Stimulated activated CD4-positive, alpha-beta T cell treated with anti-CD3 and anti-CD28 coated beads, Interleukin-2, amount 100 ng/mL, for 4 hours (primary cell): ENCODE measurements around the gene CCDC159.
"Not testable (repeated sequence)": the region's sequence is repeated elsewhere in the genome, so short reads cannot be mapped to it uniquely, and the experiment has no call there.

Source experiments
- DNase-seq: peaks from one replicate; pipeline ENCODE4 v3.0.0-alpha.2; 2020; ENCODE audit warnings: low read depth

Gene CCDC159

DNA sequence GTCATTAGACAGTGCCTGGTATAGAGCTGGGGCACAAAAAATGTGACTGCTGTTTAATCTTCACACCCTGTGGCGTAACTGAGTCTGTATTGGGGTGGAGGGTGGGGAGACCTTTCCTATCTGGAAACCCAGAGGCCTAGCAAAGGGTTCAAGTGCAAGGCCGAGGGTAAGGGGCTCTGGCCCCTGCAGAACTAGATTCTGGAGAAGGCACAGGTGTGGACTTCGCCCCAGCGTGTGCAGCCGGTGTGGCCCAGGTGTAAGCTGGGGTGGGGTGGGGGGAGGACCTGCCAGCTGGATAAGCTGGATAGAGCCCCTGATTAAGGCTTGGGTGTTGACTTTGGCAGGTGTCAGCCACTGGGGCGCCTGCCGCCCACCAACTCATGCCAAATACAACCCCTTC, 8.2 kb upstream of the CCDC159 start:
- DNase-seq, result no peak

DNA sequence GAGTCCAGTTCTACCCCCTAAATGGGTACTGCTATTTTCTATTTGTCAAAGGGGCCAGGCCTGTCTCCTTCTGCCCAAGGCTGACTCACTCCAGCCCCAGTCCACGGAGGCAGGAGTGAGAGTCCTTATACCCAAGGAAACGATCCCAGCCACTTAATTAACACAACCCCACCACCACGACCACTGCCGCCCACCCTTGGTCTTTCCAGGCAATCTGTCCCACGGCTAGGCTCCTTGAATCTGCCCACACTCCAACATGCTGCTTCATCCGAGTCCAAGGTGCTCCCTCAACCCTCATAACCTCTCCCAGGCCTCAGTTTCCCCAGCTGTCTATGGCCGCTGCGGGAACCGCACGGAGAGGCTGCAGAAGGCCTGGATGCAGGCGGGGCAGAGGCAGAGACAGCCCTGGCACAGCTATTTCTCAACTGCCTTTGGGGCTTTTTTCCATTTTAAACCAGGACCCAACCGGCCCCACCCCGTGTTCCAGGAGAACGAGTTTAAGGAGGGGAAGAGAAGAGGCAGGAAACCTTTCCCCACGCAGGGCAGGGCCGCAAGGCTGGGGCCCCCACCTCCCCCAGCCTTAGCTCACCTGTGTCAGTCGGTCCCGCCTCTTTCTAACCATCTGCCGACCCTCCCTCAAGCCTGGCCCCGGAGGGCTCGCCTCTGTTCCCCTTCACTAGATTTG, 7.6 kb upstream of the CCDC159 start:
- DNase-seq, result no peak

DNA sequence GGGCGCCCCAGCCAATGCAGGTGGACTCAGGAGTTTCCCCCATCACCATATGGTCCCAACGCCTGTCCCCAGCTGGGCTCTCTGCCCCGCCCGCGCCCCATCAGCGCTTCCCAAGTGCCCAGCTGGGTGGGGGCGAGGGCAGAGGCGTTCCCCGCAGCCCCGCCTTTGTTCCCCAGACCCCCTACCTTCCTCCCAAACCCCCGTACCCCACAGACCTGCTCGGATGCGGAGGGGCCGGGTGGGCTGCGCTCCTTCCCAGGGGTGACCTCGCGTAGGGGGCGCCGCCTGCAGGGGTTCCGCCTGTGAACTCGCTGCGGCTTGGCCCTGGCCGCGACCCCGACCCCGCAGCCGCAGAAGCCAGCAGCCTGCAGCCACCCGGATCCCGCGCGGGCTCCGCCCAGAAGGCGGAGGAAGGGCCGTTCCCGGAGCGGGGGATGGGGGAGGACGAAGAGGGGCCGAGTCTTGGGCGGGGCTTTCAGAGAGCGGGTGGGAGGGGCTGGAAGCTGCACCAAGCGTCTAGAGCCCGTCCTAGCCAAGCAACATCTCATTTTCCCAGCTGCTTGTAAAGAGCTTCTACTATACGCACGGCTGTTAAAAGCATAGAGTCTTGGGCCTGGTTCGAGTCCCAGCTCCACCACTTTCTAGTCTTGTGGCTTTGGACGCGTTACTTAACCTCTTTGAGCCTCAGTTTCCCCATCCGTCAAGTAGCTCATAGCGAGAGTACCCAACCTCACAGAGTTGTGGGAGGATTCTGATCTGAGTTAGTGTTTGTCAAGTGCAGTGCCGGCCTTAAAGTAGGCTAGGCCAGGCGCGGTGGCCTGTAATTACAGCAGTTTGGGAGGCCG, 6.8 kb upstream of the CCDC159 start, which contains the start of gene RAB3D:
Gene RAB3D, minus strand, starts transcription at position 404 of the 845 bp plus-strand sequence. CDS start 2,258 bp downstream, outside the sequence.
- peak; percentile 79 for DNase-seq

DNA sequence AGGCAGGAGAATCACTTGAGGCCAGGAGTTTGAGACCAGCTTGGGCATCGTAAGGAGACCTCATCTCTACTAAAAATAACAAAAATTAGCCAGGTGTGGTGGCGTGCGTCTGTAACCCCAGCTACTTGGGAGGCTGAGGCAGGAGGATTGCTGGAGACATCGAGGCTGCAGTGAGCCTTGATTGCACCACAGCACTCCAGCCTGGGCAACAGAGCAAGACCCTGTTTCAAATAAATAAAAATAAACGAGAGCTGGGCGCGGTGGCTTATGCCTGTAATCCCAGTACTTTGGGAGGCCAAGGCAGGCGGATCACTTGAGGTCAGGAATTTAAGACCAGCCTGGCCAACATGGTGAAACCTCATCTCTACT, 6.2 kb upstream of the CCDC159 start:
- not testable (repeated sequence) for DNase-seq

DNA sequence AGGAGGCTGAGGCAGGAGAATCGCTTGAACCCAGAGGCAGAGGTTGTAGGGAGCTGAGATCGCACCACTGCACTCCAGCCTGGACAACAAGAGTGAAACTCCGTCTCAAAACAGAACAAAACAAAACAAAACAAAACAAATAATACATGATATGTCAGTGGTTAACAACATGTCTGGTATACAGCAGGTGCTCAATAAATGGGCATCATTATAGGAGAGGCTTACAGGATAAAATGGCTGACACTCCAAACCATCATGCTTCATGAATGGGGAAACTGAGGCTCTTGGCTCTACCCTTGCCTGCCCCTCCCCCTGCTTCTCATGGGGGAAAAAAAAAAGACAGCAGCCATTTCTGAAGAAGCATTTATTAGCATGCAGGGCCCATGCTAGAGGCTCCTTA, 3.9 kb upstream of the CCDC159 start:
- no peak for DNase-seq

DNA sequence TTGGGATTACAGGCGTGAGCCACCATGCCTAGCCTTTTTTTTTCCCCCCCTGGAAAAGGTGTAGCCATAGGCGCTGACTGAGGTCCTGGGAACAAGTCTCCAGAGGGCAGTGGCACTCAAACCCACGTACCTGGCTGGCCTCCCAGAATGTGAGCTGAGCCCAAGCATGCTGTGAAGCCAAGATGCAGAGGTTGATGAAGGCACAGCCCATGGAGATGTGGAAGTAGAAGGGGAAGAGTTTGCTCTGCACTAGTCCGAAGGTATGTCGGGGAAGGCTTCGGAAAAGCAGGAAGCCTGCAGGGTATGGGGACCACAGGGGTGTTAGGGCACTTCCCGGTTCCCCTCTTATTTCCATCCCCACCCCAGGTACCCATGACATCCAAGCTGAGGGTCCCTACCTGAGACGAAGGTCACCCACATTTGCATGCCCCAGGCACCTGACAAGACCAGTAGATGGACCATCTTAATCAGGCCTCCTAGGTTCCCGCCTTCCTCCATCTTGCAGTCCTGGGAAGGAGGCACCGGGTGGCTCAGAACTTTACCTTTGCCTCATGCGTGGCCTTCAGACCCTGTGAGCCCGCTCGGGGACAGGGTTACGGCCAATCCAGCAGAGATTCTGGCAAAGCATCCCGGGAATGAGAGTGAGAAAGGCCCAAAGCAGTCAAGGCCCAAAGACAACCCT, 1.1 kb upstream of the CCDC159 start:
- DNase-seq, result no peak

DNA sequence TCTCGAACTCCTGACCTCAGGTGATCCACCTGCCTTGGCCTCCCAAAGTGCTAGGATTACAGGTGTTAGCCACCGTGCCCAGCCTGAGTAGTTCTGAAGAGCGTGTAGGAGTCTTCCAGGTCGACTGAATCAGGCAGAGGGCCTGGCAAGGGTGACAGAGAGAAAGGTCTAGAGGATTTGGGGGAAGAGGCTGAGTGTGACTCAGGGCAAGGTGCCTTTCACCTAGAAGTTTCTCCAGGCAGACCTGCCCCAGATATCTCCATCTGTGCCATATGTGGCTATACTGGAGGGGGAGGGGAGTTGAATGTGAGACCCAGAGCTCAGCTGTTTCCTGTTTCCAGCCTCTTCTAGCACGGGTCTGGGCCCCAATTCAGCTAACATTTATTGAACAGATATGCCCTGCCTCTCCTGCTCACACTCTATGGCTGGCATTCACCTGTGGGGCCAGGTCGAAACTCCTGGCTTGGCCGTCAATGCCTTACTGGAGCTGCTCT, 1.3 kb downstream of the CCDC159 start:
- DNase-seq, result no peak

DNA sequence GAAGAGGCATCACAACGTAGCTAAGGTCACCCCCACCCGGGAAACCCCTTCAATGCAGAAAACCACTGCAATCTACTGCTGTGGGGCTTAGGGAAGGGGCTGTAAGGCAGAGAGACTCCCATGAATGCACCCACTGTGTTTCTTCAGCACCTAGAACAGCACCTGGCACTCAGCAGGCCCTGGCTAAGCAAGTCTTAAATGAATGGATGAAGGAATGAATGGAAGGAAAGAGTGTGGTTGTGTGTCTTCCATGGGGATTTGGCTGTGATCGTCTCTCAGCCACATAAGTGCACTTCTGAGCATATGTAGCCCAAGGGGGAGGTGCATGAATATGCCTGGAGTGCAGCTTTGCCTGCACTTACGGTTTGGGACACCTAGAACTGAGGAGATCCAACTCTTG, 2.9 kb downstream of the CCDC159 start:
- no peak for DNase-seq

DNA sequence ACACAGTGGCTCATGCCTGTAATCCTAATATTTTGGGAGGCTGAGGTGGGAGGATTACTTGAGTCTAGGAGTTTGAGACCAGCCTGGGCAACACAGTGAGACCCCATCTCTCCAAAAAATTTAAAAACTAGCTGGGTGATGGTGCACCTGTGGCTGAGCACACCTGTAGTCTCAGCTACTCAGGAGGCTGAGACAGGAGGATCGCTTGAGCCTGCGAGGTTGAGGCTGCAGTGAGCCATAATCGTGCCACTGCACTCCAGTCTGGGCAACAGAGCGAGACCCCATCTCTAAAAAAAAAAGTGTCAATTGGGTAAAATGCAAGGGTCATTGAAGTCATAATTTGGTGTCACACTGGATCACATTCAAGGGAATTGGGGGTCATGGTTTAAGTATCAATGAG, 7.8 kb downstream of the CCDC159 start:
- not testable (repeated sequence) for DNase-seq

DNA sequence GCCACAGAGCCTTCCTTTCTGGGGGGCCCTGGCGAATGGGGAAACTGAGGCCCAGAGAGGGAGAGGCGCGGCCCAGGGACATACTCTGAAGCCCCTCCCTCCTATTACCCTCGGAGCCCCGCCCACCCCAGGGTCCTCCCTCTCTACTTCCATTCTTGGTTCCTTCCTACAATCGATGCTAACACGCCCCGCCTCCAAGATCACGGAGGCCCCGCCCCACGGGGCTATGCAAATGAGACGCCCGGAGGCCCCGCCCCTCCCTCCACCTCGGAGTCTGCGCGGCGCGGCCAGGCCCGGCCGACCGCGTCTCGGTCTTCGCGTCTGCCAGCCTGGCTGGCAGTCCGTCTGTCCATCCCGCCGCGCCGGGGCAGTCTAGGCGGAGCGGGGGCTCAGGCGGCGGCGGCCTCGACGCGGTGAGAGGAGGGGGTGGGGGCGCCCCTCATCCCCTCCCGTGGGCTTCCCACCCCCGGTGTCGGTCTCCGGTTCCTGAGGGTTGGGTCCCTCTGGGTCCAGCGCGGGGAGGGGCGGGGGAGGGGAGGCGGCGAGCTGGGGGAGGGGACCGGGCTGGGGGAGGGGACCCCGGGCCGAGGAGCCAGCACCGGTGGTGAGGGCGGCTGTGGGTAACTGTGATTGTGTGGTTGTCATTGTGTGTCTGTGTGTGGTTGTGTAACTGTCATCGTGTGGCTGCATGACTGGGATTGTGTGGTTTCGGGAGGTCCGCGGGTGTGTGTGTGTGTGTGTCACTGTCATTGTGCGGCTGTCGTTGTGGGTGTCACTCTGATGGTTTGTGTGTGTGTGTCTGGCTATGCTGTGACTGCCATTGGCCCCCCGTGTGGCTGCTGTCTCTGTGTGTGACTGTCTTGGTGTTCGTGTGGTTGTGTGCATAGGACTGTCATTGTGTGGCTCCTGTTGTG, 9.1 kb downstream of the CCDC159 start, which contains the start of gene PLPPR2:
Gene PLPPR2, plus strand, starts transcription at position 273 of the 914 bp plus-strand sequence. CDS start 2,242 bp downstream, outside the sequence.
- peak; percentile 77 for DNase-seq

DNA sequence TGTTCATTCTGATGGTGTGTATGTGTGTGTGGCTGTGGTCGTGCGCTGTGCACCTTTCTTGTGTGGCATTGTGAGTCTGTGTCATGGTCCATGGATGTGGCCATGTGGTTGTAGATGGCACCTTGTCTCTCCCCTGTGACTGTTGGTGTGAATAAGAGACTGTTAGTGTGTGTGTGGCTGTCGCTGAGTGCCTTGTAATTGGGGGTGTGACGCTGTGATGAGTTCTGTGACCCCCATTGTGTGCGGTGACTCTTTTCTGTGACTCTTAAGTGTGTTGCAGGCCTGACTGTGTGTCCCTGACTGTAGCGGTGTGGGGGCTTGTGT, 9.7 kb downstream of the CCDC159 start:
- no peak for DNase-seq

DNA sequence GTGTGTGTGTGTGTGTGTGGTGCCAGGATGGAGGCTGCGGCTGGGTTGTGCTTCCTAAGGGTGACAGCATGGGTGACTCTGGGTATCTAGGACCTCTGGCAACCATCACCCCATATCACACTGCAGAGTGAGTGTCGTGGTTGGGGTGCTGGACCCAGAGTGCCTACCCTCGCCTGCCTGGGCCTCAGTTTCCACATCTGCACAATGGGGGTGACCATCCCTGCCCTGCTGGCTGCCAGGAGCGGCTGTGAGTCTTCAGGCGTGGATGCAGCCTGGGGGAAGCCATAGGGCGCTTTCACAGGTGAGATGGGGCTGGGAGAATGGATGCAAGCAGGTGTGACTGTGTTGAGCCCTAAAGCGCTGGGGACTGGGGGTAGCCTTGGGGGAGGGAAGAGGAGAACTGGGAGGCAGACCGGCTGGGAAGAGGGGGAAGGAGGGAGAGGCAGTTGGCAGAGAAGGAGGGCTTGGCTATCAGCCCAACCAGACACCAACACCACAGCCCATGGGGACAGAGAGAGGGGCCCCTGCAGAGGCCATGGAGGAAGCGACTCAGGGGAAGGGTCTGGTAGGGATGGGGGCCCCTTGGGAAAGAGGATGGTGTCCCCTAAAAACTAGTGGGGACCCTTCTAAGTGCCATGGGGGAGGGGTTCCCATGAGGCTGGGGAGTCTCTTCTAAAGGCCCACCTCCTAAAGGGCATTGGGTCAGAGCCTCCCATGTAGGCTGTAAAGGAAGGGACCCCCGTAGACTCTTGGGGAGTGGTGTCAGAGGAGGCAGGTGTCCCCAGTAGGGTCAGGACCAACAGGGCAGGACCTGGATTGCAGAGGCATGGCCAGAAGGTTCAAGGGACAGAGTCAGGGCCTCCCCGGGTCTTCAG, 10.6 kb downstream of the CCDC159 start:
- no peak for DNase-seq

DNA sequence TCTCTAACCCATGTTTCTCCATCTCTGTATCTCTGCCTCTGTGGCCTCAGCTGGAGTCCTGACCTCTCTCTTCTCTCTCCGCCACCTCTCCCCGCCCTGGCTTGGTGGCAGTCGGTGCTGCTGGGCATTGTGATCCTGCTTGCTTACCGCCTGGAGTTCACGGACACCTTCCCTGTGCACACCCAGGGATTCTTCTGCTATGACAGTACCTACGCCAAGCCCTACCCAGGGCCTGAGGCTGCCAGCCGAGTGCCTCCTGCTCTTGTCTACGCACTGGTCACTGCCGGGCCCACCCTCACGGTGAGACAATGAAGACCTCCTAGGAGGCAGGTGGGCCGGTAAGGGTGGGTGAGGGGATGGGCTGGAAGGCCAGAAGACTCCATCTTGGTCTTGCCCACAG, 13.1 kb downstream of the CCDC159 start:
- DNase-seq, result no peak

DNA sequence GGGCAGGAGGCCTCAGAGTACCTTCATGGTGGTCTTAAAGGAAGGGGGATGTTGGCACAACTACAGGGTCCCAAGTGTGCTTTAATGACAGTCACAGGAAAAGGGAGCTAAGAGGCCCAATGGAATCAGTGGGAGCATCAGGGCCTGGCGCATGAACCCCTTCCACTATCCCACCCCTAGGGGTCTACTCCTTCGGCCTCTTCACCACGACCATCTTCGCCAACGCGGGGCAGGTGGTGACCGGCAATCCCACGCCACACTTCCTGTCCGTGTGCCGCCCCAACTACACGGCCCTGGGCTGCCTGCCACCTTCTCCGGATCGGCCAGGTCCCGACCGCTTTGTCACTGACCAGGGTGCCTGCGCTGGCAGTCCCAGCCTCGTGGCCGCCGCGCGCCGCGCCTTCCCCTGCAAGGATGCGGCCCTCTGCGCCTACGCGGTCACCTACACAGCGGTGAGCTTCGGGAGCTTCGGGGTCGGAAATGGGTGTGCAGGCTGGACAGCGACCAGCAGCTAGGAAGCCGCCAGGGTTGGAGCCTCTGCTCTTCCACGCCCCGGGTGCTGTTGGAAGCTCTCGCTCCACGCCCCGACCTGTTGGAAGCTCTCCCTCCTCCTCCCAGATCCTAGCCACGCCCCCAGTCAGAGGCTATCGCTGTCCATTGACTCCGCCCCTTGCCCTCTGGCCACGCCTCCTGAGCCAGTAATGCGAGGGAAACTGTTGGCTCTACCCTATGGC, 14.9 kb downstream of the CCDC159 start:
- DNase-seq, result no peak

DNA sequence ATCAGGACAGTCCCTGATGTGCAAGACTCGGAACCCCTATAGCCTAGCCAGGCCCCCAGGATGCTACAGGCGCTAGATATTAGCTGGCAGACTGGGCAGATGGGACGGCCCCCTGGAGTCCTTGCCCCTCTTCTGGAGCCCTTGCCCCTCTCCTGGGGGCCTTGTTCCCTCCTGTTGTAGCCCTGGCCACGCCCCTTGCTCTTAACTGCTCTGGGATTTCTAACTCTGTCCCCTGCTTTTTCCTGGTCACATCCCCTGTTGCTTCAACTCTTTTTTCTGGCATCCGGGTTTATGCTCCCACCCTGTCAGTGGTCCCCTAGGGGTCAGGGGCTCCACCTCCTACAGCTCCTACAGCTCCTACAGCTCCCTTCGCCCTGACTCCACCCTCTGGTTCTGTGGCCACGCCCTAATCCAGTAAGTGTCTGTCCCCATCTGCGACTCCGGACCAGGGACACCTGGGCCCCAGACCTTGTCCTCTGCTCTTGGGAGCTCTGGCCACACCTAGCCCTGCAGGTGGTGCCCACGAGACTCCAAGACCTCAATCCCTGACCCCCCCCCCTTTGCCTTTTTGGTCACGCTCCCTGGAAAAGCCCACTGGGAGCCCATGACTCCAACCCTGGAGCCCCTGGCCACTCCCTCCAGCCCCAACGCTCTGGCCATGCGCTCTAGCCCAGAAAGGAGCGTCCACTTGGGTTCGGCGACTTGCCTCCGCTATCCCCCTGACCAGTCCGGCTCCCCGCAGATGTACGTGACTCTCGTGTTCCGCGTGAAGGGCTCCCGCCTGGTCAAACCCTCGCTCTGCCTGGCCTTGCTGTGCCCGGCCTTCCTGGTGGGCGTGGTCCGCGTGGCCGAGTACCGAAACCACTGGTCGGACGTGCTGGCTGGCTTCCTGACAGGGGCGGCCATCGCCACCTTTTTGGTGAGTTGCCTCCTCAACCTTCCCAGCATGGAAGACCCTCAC, 15.7 kb downstream of the CCDC159 start:
- no peak for DNase-seq

DNA sequence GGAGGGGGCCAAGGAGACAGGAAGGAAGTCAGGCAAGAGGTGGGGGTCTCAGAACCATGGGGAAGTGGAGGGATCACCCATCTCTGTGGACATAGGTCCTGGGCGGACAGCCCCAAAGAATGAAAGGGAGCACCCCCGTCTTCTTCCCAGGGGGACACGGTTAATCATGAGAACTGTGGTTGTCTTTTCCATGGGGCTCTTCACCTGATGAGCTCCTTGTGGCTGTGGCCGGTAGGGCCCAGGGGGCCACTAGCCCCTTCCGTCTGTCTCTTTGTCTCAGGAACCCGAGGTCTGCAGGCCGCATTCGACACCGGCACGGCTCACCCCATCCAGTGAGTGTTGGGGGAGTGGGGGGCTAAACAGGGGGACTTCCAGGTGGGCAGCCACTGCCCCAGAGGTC, 17.6 kb downstream of the CCDC159 start:
- no peak for DNase-seq

DNA sequence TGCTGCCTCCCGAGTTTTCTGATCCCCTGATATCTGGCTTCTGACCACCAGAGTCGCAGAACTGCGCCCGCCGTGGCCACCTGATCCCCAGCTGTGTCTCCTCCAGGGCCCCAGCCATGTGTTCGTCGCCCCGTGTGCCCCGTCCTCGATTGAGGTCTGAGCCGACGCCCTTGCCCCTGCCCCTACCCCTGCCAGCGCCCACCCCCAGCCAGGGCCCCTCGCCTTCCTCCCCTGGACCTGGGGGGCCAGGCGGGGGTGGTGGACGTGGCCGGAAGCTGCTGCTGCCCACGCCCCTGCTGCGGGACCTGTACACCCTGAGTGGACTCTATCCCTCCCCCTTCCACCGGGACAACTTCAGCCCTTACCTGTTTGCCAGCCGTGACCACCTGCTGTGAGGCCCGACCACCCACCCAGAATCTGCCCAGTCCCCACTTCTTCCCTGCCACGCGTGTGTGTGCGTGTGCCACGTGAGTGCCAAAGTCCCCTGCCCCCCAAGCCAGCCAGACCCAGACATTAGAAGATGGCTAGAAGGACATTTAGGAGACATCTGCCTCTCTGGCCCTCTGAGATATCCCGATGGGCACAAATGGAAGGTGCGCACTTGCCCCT, 18.1 kb downstream of the CCDC159 start:
- DNase-seq, result no peak

DNA sequence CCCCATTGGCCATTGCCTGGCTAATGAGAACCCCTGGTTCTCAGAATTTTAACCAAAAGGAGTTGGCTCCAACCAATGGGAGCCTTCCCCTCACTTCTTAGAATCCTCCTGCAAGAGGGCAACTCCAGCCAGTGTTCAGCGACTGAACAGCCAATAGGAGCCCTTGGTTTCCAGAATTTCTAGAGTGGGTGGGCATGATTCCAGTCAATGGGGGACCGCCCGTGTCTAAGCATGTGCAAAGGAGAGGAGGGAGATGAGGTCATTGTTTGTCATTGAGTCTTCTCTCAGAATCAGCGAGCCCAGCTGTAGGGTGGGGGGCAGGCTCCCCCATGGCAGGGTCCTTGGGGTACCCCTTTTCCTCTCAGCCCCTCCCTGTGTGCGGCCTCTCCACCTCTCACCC, 18.6 kb downstream of the CCDC159 start:
- no peak for DNase-seq
